ENCODE measurements around the gene VPS35L.
"Not testable (repeated sequence)": the region's sequence is repeated elsewhere in the genome, so short reads cannot be mapped to it uniquely, and the experiment has no call there.

VPS35L gene

GRCh38 chr16:19649980-19650379, 94.5 kb downstream of the VPS35L start:
- DNase-seq (ENCODE audit: low read depth in 2 of 2) = no peak

GRCh38 chr16:19654147-19654546, 98.6 kb downstream of the VPS35L start:
- DNase-seq (ENCODE audit: low read depth in 2 of 2) = no peak

GRCh38 chr16:19655242-19655777, 99.8 kb downstream of the VPS35L start:
- no peak for DNase-seq (ENCODE audit: low read depth in 2 of 2)

- no peak for DNase-seq (ENCODE audit: low read depth in 2 of 2)
Observed at GRCh38 chr16:19657831-19658230, 102.3 kb downstream of the VPS35L start.

DNA sequence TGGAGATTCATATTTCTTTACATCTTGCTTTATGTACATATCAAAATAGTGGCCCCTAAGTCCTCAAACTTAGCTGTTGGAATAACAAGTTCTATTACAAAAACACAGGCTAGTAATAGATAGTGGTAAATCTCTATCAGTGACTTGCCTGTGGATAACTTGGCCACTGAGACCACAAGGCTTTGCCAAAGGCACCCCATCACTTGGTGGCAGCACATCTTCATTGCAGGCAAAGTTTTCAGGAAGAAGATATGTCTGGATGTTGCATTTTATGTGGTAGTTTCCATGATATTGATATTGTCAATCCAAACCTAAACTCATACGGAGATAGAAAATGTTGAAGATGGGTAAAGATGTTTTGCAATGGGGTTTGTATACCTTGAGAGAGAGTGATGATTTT, 104.1 kb downstream of the VPS35L start:
- DNase-seq (ENCODE audit: low read depth in 2 of 2) = no peak

DNA sequence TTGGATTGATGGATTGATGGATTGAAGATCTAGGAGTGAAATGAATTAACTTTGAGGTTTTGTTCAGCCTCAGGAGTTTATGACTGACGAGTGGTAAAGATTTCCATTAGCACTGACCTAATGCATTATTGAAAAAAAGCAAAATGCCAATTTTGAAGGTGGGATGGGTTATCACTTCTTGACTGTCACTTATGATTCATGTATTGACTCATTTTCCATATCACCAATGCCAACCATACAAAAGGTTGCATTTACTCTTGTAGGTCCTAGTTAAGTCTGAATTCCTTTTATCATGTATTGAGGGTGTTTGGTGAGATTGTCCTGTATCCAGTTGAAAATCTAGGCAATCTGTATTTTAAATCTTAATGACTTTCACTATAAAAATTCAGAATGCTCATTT, 104.9 kb downstream of the VPS35L start:
- DNase-seq (ENCODE audit: low read depth in 2 of 2) = no peak

DNA sequence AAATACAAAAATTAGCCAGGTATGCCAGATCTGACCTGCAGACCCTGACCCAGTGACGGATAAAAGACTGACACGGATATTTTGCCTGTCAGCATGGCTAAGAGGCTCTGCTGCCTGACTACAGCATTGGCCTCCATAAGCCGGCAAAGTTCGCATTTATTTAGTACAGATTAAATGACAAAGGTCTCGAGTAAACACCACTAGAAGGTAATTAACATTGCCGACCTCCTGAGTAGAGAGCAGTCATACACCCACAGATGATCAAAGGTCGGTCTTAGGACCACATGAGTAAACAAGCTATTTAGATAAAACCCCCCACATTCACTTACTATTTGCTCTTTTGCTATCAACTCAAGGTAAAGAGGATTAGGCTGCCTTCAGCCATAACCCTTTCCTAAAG, 106.8 kb downstream of the VPS35L start:
- DNase-seq (ENCODE audit: low read depth in 2 of 2) = no peak

GRCh38 chr16:19664166-19664565, 108.7 kb downstream of the VPS35L start:
- DNase-seq (ENCODE audit: low read depth in 2 of 2) = no peak

GRCh38 chr16:19665313-19665712, 109.8 kb downstream of the VPS35L start:
- not testable (repeated sequence) for DNase-seq (ENCODE audit: low read depth in 2 of 2)

GRCh38 chr16:19666477-19666876, 111.0 kb downstream of the VPS35L start:
- DNase-seq (ENCODE audit: low read depth in 2 of 2) = no peak

GRCh38 chr16:19672378-19672777, 116.9 kb downstream of the VPS35L start:
- no peak for DNase-seq (ENCODE audit: low read depth in 2 of 2)

DNA sequence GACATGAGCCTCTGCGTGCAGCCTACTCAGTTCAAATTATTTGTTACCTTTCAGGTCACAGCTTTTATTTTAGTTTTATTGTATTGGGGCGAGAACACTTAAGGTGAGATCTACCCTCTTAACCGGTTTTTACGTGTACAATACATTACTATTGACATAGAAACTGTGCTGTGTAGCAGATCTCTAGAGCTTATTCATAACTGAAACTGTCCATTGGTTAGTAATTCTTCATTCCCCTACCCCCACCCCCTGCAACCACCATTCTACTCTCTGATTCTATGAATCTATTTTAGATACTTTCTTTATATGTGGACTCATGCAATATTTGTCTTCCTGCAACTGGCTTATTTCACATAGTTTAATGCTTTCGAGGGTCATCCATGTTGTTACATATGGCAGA, 119.0 kb downstream of the VPS35L start:
- DNase-seq (ENCODE audit: low read depth in 2 of 2) = no peak

DNA sequence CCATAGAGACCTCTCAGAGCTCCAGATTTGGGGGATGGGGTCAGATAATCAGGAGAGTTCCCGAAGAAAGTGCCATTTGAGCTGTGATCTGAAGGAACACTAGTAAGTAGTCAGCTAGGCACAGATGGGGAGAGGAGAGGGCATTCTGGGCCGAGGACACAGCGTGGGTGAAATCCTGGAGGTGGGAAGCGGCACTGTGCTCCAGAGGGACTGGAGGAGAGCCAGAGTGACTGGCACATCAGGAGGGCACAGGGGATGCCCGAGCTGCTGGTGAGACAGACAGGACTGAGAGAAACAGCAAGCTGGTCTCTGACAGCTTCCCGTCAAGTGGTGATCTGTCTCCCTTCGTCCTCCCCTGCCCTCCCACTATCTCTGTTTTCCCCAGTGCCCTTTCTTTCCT, 121.9 kb downstream of the VPS35L start:
- no peak for DNase-seq (ENCODE audit: low read depth in 2 of 2)

GRCh38 chr16:19678804-19679203, 123.3 kb downstream of the VPS35L start:
- no peak for DNase-seq (ENCODE audit: low read depth in 2 of 2)

DNA sequence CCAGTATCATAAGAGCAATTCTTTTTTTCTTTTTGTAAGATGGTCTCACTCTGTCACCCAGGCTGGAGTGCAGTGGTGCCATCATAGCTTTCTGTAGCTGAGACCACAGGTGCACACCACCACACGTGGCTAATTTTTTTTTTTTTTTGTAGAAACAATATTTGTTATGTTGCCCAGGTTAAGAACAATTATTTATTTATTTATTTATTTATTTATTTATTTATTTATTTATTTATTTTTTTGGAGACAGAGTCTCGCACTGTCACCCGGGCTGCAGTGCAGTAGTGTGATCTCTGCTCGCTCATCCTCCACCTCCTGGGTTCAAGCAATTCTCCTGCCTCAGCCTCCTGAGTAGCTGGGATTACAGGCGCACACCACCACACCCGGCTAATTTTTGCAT, 123.8 kb downstream of the VPS35L start:
- DNase-seq (ENCODE audit: low read depth in 2 of 2) = not testable (repeated sequence)

DNA sequence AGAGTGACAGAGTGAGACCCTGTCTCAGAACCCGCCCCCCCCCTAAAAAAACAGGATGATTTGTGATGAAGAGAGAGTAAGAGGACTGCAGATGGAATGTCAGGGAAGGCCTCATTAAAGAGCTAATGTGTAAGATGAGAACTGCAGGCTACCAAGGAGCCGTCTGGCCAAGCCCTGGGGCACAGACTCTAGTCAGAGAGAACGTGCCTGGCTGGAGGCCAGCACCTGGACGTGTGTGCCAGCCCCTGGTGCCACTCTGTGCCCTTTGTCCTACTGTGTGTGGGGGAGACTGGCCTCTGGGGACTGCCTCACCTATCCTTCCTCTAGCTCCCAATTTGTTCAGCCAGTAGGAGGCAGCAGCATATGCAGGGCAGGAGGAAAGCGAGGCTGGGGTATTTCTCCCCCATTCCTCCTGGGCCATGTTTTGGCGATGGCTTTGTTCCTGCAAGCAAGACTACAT, 125.4 kb downstream of the VPS35L start:
- no peak for DNase-seq (ENCODE audit: low read depth in 2 of 2)

GRCh38 chr16:19681637-19682036, 126.1 kb downstream of the VPS35L start:
- no peak for DNase-seq (ENCODE audit: low read depth in 2 of 2)

DNA sequence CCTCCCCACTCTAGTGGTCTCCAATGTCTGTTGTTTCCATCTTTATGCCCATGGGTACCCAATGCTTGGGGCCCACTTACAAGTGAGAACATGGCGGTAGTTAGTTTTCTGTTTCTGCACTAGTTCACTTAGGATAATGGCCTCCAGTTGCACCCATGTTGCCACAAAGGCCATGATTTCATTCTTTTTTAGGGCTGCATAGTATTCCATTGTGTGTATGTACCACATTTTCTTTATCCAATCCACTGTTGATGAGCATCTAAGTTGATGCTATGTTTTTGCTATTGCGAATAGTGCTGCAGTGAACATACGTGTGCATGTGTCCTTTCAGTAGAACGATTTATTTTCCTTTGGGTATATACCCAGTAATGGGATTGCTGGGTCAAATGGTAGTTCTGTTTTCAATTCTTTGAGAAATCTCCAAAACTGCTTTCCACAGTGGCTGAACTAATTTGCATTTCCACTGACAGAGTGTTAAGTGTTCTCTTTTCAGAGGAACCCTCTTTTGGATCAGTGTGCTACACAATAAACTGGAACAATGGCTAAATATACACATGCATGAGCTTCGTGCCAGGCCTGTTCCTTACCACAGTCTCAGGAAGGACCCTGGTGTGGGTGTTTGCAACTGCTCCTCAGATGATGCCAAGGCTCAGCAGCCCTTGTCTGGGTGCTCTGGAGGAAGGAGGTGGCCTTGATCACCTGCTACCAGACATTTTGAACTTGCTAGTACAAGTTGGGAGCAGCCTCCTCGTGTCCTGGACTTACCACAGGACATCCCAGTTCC, 128.1 kb downstream of the VPS35L start:
- no peak for DNase-seq (ENCODE audit: low read depth in 2 of 2)

GRCh38 chr16:19685176-19685575, 129.7 kb downstream of the VPS35L start:
- no peak for DNase-seq (ENCODE audit: low read depth in 2 of 2)

DNA sequence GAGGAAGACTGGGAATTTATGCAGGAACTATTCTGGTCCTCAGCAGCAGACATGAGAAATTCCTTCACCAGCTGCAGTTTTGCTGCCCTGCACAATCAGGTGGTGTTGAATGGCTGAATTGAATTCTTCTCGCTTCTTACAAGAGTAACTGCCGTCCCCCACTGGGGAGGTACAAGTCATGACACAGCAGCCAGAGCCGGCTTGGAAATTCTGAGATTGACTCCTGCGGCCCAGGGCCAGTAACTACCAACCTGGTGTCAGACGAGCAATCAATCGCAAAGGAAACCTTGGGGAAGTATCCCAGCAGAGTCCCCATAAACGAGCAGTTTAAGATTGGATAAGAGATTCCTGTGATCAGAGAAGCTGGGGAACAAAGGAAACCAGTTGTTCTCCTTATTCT, 131.8 kb downstream of the VPS35L start:
- DNase-seq (ENCODE audit: low read depth in 2 of 2) = no peak

DNA sequence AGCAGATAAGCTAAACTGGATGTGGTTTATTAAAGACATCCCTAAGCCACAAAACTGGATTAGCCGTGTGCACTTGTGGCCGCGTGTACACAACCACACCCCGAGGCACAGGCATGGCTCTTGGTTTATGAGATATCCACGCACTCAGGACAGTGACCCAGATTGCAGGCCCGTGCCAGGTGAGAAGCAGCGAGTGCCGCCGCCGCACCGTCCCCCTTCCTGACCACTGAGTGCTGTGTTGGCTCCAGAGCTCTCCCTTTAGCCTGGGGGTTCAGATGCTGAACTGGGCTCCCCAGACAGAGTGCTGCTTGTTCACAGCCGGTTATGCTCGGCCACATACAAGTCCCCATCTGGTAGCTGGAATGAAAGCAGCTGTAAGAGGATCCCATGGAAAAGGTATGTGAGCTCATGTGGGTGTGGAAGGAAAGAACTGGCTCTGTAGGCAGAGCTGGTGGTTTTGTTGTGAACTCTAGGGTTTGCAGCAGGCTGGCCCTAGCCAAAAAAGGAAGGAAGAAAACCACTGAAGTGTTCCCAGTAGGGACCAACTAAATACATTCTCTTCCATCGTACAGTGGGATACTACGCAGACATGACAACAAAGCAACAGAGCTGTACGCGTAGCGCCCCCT, 133.0 kb downstream of the VPS35L start:
- DNase-seq (ENCODE audit: low read depth in 2 of 2) = no peak

DNA sequence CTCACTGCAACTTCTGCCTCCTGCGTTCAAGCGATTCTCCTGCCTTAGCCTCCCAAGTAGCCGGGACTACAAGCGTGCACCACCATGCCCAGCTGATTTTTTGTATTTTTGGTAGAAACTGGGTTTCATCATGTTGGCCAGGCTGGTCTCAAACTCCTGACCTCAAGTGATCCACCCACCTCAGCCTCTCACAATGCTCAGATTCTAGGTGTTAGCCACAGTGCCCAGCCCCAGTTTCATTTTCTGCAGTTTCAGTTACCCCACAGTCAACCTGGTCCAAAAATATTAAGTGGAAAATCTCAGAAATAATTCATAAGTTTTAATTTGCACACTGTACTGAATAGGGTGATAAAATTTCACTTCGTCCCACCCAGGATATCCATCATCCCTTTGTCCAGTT, 133.8 kb downstream of the VPS35L start:
- no peak for DNase-seq (ENCODE audit: low read depth in 2 of 2)

- DNase-seq (ENCODE audit: low read depth in 2 of 2) = no peak
Observed at GRCh38 chr16:19690196-19690595, 134.7 kb downstream of the VPS35L start.
